EL (cell line): ENCODE results near the gene FRMD1.

Source experiments
- DNase-seq: peaks from one replicate; pipeline ENCODE4 v3.0.0-alpha.2; 2016

The FRMD1 gene

GRCh38 chr6:168053086-168053956 is 25.7 kb downstream of the FRMD1 start:
- DNase-seq = no peak

DNA sequence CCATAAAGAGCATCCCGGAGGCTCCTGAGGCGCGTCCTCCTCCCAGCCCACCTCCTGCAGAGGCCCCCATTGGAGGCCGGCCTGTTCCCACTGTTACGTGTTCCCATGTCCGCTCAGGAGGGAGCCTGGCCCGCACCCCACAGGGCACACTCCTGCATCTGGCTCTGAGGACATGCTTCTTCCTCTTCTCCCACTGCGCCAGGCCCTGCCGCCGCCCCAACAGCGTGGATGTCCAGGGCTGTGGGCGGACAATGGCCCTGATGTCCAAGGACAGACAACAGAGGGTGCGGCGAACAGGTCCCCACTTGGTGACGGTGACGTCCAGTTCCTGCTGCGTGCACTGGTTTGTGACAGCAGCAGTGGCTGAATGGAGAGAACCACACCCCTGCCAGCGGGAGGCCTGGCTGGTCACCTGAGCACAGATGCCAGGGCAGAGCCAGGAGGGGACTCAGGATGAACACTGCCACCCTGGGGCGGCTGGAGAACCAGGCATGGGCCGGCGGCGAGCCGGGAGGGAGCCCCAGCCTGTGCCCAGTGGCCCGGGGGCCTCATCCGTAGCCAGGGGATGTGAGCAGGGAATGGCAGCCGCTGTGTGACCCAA is 26.6 kb downstream of the FRMD1 start:
- no peak for DNase-seq

GRCh38 chr6:168051648-168052047 is 27.4 kb downstream of the FRMD1 start:
- DNase-seq = no peak

- no peak for DNase-seq
These were observed 28.0 kb downstream of the FRMD1 start for GRCh38 chr6:168050881-168051586.

GRCh38 chr6:168050225-168050880 is 28.7 kb downstream of the FRMD1 start:
- no peak for DNase-seq

DNA sequence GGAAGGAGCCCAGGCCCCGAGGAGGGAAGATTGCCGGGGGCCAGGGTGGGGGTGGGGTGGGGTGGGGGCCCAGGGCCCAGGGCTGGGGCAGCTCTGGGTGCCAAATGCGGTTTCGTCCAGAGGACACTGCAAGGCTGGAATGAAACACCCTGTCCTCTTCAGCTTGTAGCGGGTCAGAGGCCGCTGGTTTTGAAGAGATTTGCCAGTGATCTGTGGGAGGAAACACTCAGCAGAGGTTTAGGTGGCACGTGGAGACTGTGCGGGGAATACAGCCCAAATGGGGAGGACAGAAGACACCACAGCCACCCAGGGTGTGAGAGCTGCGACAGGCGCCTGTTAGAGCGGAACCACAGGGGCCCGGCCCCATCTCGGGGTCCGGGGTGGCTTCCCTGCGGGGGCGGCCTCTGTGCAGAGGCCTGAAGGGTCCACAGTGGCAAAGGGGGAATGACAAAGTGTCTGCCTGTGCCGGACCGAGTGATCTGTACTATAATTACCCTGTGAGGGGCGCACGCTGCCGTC is 29.2 kb downstream of the FRMD1 start:
- DNase-seq = no peak

- DNase-seq = no peak
These were observed 29.7 kb downstream of the FRMD1 start for GRCh38 chr6:168049277-168049676.

- no peak for DNase-seq
These were observed 30.3 kb downstream of the FRMD1 start for GRCh38 chr6:168048724-168049025.

GRCh38 chr6:168047841-168048723 is 30.9 kb downstream of the FRMD1 start:
- no peak for DNase-seq

- no peak for DNase-seq
These were observed 32.3 kb downstream of the FRMD1 start for GRCh38 chr6:168046696-168047095.

GRCh38 chr6:168045706-168046620 is 33.0 kb downstream of the FRMD1 start:
- DNase-seq = no peak

GRCh38 chr6:168045141-168045691 is 33.8 kb downstream of the FRMD1 start:
- DNase-seq = no peak

GRCh38 chr6:168044521-168045130 is 34.4 kb downstream of the FRMD1 start:
- DNase-seq = no peak

- no peak for DNase-seq
These were observed 35.1 kb downstream of the FRMD1 start for GRCh38 chr6:168043848-168044415.

GRCh38 chr6:168043193-168043847 is 35.7 kb downstream of the FRMD1 start:
- DNase-seq = no peak

DNA sequence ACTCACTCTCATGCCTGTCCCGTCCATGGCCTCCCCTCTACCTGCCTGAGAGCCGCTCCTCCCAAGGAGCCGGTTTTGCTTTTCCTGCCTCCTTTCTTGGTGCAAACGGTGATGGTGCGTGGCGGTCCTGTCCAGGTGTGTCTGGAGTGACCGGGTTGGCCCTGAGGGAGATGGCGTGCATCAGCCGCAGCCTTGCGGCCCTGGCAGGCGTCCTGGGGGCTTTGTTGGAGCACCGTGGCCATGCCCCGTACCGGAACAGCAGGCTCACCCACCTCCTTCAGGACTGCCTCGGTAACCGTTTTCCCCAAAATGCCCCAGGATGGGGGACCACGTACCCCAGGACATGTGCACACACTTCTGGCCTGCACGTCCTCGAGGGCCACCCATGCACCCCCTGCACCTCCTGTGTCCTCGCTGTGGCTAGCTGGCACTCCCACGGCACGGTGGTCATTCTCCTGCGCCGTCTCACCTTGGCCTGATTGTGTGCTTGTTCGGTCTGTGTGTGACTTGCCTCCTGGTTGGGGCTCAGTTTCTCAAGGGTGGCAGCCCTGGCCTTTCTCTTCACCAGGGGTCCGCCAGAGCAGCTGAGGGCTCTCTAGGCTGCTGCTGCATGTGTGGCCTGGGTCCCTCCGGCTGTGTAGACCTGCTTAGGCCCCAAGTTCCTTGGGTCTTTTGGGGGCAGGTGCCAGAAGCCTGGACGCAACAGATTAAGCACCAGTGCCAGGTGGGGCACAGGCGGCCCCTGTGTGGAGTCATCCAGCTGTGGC is 36.4 kb downstream of the FRMD1 start:
- no peak for DNase-seq

DNA sequence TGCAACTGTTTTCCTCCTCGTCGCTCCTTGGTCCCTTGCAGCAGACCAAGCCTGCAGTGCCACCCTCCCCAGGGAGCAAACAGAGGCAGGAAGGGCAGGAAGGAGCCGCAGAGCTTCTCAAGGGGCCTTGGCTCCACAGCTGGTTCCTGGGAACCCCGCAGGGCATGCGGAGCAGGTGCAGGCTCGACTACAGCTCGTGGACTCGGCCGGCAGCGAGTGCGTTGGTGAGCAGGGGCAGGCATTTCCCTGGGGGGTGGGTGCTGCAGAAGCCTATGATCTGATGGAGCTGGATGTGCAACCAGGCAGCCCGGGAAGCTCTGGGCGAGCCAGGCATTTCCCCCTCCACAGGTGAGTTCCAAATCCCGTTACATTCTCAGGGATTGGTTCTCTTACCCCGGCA is 37.1 kb downstream of the FRMD1 start:
- DNase-seq = no peak

DNA sequence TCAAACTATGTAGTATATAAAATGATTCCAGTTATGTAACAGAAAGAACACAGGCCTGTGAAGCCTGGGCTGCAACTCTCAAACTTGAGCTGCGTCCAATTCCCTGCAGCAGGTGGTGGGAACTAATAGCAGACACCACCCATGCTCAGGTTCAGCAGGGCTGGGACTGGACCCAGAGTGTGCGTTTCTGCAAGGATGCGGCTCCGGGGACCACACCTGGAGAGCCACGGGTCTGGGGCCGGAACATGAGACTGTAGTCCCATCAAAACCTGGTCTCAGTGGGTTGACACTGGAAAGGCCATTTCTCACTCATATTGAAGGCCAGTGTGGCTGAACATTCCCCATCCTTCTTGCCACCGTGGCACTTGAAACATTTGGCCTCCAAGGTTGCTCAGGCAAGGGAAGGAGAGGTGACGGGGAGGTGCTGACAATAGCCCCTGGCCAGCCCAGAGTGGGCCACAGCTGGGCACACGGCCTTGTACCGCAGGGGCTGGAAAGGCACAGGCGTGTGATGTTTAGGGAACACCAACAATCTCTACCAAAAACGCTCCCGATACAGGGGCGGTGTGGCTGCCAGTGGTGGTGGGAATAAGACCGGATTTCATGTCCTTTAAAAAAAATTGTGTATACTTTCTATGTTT is 38.0 kb downstream of the FRMD1 start:
- no peak for DNase-seq
